GM10248 (cell line): ENCODE results near the gene SOX5.

Experiments used
- CTCF ChIA-PET: fragments of 300-600 bp; sonication (Branson Sonifier 250); formaldehyde crosslinking; extraction: SDS; loops from one replicate; lab custom pipeline; 2021; ENCODE audit warnings: antibody characterized with exemption; lab: Yijun Ruan, JAX
- POLR2A ChIA-PET: fragments of 350-650 bp; sonication (Branson Sonifier 250); formaldehyde crosslinking; extraction: SDS; loops from one replicate; lab custom pipeline; 2020; ENCODE audit warnings: antibody characterized with exemption; lab: Yijun Ruan, JAX
- DNase-seq: peaks from one replicate; pipeline ENCODE4 v3.0.0; 2012; ENCODE audit errors: extremely low spot score
- TF ChIP-seq, protein P1 (sequence below): IDR thresholded peaks from 2 replicates; pipeline ENCODE4 v1.5.1; 2012; ENCODE audit warnings: mild to moderate bottlenecking, low read depth; ENCODE audit errors: extremely low read depth, missing control alignments, control extremely low read depth

SOX5 gene

DNA sequence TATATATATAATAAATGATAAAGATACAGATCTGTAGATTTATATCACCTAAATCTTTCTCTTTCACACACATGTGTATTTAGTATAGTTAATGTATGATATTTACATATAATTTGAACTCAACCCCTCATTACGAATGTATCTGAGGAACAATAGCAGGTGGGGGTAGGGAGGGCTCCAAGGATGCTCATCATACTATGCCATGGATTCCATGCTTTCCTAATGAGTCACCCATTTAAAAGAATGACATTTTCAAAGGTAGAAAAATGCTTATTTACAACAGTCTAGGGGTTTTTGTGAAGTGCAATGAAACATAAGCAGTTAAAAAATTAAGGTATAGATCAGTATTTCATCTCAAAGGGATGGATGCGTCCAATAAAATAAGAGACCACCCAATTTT is 181.6 kb downstream of the SOX5 start:
- ChIA-PET POLR2A (no interaction called here), CTCF (no interaction called here)
- TF ChIP-seq, protein P1, sequence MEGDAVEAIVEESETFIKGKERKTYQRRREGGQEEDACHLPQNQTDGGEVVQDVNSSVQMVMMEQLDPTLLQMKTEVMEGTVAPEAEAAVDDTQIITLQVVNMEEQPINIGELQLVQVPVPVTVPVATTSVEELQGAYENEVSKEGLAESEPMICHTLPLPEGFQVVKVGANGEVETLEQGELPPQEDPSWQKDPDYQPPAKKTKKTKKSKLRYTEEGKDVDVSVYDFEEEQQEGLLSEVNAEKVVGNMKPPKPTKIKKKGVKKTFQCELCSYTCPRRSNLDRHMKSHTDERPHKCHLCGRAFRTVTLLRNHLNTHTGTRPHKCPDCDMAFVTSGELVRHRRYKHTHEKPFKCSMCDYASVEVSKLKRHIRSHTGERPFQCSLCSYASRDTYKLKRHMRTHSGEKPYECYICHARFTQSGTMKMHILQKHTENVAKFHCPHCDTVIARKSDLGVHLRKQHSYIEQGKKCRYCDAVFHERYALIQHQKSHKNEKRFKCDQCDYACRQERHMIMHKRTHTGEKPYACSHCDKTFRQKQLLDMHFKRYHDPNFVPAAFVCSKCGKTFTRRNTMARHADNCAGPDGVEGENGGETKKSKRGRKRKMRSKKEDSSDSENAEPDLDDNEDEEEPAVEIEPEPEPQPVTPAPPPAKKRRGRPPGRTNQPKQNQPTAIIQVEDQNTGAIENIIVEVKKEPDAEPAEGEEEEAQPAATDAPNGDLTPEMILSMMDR: no peak
- no peak for DNase-seq

DNA sequence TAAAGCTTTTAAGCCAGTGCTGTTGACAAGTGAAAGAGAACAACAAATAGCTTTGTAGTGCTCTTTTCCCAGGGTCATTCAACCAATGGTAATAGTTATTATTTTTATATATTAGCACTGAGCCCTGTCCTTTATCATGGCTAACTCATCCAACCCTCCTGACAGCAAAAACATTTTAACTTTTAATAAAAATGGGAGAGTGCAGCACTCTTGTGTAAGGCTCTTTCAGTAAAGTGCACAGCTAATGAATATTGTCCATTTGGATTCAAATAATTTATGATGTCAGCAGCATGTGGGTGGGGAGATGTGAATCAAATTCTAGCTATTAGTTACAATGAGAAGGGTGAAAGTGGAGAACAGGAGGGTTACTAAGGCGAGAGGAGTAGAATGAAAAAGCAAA is 185.7 kb downstream of the SOX5 start:
- CTCF ChIA-PET: interaction anchor here (1.4 kb wide), 1 partner anchor 9 kb away, joined by 3 read pairs; no protein-coding TSS in a partner anchor
- TF ChIP-seq, protein P1: no peak
- DNase-seq: no peak
- POLR2A ChIA-PET: no interaction called here

DNA sequence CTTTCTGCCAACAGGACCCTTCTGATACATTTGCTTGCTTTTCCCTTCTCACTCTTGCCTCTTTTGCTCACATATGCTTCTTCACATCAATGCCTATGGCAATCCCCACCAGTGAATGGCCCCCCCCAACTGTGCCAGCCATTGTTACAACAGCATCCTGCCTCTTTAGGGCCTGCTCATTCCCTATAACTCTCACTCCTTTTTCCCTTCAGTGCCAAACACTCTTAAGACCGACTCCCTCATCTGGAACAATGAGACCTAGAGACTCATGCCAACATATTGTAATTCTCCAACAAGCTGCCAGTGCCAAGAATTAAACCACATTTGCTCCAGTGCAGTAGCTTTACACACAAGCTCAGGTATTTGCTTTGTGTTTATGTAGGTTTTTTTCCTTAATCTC is 189.0 kb downstream of the SOX5 start:
- no peak for DNase-seq
- POLR2A ChIA-PET: no interaction called here
- CTCF ChIA-PET: no interaction called here
- TF ChIP-seq, protein P1: no peak

DNA sequence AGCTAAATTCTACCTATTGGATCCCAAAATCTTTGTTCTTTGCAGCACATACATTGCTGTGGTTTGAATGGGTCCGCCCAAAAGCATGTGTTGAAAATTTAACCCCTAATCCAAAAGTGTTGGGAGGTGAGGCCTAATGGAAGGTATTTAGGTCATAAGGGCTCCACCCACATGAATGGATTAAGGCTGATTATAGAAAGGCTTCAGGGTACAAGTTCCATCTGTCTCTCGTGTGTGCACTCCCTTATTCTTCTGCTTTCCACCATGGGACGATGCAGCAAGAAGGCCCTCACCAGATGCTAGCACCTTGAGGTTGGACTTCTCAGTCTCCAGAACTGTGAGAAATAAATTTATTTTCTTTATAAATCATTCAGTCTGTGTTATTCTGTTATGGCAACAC is 190.9 kb downstream of the SOX5 start:
- TF ChIP-seq, protein P1: no peak
- CTCF ChIA-PET: no interaction called here
- no peak for DNase-seq
- POLR2A ChIA-PET: no interaction called here

DNA sequence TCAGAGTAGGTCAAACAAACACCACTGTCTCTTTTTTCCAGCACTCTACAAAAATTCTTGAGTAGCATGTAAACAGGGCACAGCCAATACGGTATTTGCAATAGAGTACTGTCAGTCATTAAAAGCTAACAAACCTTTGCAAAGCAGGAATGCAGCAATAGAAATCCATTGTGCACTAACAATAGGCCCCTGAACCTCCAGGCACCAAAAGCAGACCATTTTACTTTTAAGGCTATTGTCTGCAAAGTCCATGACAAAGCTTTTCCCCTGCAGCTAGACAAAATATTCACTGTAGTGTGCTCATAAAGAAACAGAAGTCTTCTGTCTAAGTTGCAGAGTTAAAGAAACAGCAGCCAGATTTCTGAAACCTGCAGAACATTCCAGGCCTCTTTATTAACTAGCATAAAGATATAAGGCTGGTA is 191.9 kb downstream of the SOX5 start:
- CTCF ChIA-PET: no interaction called here
- TF ChIP-seq, protein P1: no peak
- POLR2A ChIA-PET: no interaction called here
- no peak for DNase-seq

DNA sequence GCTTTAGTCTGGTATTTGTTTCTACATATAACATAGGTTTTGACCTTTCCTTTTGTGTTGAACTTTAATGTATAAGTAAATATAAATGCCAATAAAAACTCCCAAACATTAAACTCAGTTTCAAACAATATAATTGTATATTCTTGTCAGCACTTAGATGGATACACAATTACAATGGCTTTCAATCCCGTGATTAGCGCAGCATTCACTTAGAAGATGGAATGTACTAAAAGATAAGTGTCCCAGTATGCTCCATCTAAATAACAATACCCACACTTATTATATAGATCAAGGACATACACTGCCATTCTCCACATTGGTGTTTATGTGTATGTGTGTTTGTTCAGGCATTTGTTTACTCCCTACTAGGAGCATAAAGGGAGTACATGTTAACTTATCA is 193.1 kb downstream of the SOX5 start:
- POLR2A ChIA-PET: no interaction called here

More for the DNA sequence above, 193.1 kb downstream of the SOX5 start:
- TF ChIP-seq, protein P1: no peak
- CTCF ChIA-PET: no interaction called here
- no peak for DNase-seq
